ENCODE measurements around the gene PTRH1. TPM values are rescaled to one million over a fixed set of nuclear protein-coding genes. Genes with fewer than 3 reads are reported as not detected.

Gene PTRH1
- total RNA-seq, 1 experiment from 2014 or later = 21.8 TPM

DNA sequence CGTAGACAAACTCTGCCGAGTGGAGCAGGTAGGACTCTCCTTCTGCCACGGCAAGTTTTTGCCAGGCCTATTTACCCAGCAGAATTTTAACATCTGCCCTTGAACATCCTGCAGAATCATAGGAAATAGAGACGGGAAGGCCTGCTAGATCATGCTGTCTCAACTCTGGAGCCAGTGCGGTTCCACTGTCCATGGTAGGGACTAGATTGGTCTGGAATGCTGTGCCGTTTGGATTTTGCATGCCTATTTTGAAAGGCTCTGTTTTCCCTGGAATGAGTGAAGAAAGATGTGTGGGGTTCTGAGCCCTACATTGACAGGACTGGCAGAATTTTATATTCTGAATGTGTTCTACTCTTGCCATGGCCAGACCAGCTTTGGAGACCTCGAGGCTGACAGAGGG is 42.2 kb downstream of the PTRH1 start:
- ATAC-seq (no peak), DNase-seq (ENCODE audit: low read depth, low spot score) (no peak)
- H2AFZ ChIP-seq (ENCODE audit: low read depth, low read length, poor library complexity, severe bottlenecking) = no peak overlapping the region
- no peaks in the 10 kb centered on the region for H3K9me3 ChIP-seq (ENCODE audit: control insufficient read depth in 1 of 2, insufficient read depth in 1 of 2, low read depth in 1 of 2, low read length in 2 of 2)
- no peak overlapping the region for H3K4me3 ChIP-seq (replicated peaks in 1 of 2; ENCODE audit: low read depth in 1 of 2, low read length in 2 of 2)
- H3K27ac ChIP-seq (ENCODE audit: low read depth, low read length) = no peak overlapping the region
- H3K36me3 ChIP-seq (ENCODE audit: control insufficient read depth in 1 of 2, insufficient read depth in 2 of 2, low read length in 2 of 2) = peaks cover 0 to 5% of the 10 kb centered on the region in 2 experiments; a peak in 2 of 4 replicates
- no peaks in the 10 kb centered on the region for H3K79me2 ChIP-seq (ENCODE audit: insufficient read depth, low read length)
- no peaks in the 10 kb centered on the region for H3K27me3 ChIP-seq (ENCODE audit: insufficient read depth, low read length)
- H4K20me1 ChIP-seq (ENCODE audit: insufficient read depth) = no peaks in the 10 kb centered on the region
- no peak overlapping the region for H3K4me2 ChIP-seq (ENCODE audit: low read length)
- intact Hi-C loops (cut with micrococcal nuclease) = no loop called here
- H3K4me1 ChIP-seq (ENCODE audit: control insufficient read depth in 1 of 2, insufficient read depth in 2 of 2, low read length in 2 of 2) = no peaks in the 10 kb centered on the region
- no TSS peak for BruUV-seq (replicated peaks)
- POLR2A ChIA-PET = no interaction called here
- CTCF ChIA-PET = no interaction called here
- TF ChIP-seq, protein P1, sequence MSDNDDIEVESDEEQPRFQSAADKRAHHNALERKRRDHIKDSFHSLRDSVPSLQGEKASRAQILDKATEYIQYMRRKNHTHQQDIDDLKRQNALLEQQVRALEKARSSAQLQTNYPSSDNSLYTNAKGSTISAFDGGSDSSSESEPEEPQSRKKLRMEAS (IDR thresholded peaks at IDR 0.05) = no peak
- TF ChIP-seq SP1 (IDR thresholded peaks at IDR 0.05; ENCODE audit: low read depth) (no peak), ZFX (IDR thresholded peaks at IDR 0.05) (no peak)
- H3K9me2 ChIP-seq (ENCODE audit: insufficient read depth) = no peaks in the 10 kb centered on the region
- no peak overlapping the region for H3K9ac ChIP-seq (ENCODE audit: low read length)
- RAD21 ChIA-PET (ENCODE audit: low non-redundant PET in 1 of 2, low total read pairs in 2 of 2, uncharacterized antibody in 2 of 2, unreplicated experiment in 2 of 2) = no interaction called here

DNA sequence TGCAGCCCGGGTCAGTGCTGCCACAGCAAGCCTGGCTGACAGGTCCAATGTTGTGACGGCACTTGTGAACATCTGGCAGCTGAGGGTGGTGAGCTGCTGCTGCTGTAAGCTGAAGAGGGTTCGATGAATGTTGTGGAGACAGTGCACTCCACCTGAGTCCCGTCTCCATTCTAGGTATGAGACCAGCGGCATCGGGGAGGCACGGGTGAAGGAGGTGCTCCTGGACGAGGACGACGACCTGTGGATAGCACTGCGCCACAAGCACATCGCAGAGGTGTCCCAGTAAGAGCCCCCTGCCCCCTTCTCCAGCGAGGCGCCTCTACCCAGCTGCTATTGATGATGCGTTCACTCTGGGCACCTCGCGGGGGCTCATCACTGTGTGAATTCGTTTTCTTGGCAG is 47.6 kb downstream of the PTRH1 start:
- no peaks in the 10 kb centered on the region for H3K9me2 ChIP-seq (ENCODE audit: insufficient read depth)
- POLR2A ChIA-PET = no interaction called here
- H2AFZ ChIP-seq (ENCODE audit: low read depth, low read length, poor library complexity, severe bottlenecking) = no peak overlapping the region
- no peak overlapping the region for H3K9ac ChIP-seq (ENCODE audit: low read length)
- intact Hi-C loops (cut with micrococcal nuclease) = no loop called here
- no TSS peak for BruUV-seq (replicated peaks)
- H4K20me1 ChIP-seq (ENCODE audit: insufficient read depth) = no peaks in the 10 kb centered on the region
- no peak for DNase-seq (ENCODE audit: low read depth, low spot score)
- no peak overlapping the region for H3K4me3 ChIP-seq (replicated peaks in 1 of 2; ENCODE audit: low read depth in 1 of 2, low read length in 2 of 2)
- no peaks in the 10 kb centered on the region for H3K27me3 ChIP-seq (ENCODE audit: insufficient read depth, low read length)
- H3K4me2 ChIP-seq (ENCODE audit: low read length) = no peak overlapping the region
- H3K79me2 ChIP-seq (ENCODE audit: insufficient read depth, low read length) = no peaks in the 10 kb centered on the region
- no peak overlapping the region for H3K27ac ChIP-seq (ENCODE audit: low read depth, low read length)
- no peaks in the 10 kb centered on the region for H3K9me3 ChIP-seq (ENCODE audit: control insufficient read depth in 1 of 2, insufficient read depth in 1 of 2, low read depth in 1 of 2, low read length in 2 of 2)
- RAD21 ChIA-PET (ENCODE audit: low non-redundant PET in 1 of 2, low total read pairs in 2 of 2, uncharacterized antibody in 2 of 2, unreplicated experiment in 2 of 2) = no interaction called here
- no peak for TF ChIP-seq JUND (IDR thresholded peaks at IDR 0.05)
- TF ChIP-seq ZNF274 (IDR thresholded peaks at IDR 0.05; ENCODE audit: low read depth, low read length) = no peak
- TF ChIP-seq, protein P2, sequence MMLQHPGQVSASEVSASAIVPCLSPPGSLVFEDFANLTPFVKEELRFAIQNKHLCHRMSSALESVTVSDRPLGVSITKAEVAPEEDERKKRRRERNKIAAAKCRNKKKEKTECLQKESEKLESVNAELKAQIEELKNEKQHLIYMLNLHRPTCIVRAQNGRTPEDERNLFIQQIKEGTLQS (IDR thresholded peaks at IDR 0.05) = no peak
- TF ChIP-seq FOSL1 (IDR thresholded peaks at IDR 0.05; ENCODE audit: low read depth) = no peak
- TF ChIP-seq POLR2AphosphoS5 (IDR thresholded peaks at IDR 0.05; ENCODE audit: low read depth, low read length) = no peak
- no peak for TF ChIP-seq YY1 (IDR thresholded peaks at IDR 0.05; ENCODE audit: extremely low read depth, insufficient replicate concordance, low read depth, low read length)
- TF ChIP-seq, protein P1 (IDR thresholded peaks at IDR 0.05) = no peak
- TF ChIP-seq, protein P3, sequence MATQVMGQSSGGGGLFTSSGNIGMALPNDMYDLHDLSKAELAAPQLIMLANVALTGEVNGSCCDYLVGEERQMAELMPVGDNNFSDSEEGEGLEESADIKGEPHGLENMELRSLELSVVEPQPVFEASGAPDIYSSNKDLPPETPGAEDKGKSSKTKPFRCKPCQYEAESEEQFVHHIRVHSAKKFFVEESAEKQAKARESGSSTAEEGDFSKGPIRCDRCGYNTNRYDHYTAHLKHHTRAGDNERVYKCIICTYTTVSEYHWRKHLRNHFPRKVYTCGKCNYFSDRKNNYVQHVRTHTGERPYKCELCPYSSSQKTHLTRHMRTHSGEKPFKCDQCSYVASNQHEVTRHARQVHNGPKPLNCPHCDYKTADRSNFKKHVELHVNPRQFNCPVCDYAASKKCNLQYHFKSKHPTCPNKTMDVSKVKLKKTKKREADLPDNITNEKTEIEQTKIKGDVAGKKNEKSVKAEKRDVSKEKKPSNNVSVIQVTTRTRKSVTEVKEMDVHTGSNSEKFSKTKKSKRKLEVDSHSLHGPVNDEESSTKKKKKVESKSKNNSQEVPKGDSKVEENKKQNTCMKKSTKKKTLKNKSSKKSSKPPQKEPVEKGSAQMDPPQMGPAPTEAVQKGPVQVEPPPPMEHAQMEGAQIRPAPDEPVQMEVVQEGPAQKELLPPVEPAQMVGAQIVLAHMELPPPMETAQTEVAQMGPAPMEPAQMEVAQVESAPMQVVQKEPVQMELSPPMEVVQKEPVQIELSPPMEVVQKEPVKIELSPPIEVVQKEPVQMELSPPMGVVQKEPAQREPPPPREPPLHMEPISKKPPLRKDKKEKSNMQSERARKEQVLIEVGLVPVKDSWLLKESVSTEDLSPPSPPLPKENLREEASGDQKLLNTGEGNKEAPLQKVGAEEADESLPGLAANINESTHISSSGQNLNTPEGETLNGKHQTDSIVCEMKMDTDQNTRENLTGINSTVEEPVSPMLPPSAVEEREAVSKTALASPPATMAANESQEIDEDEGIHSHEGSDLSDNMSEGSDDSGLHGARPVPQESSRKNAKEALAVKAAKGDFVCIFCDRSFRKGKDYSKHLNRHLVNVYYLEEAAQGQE (IDR thresholded peaks at IDR 0.05; ENCODE audit: low read depth) = no peak
- TF ChIP-seq RAD21 (IDR thresholded peaks at IDR 0.05; ENCODE audit: low read depth) = no peak
- TF ChIP-seq EZH2phosphoT487 (IDR thresholded peaks at IDR 0.05; ENCODE audit: borderline replicate concordance) = no peak
- no peak for TF ChIP-seq EGR1 (IDR thresholded peaks at IDR 0.05; ENCODE audit: low read depth)
- TF ChIP-seq, protein P4, sequence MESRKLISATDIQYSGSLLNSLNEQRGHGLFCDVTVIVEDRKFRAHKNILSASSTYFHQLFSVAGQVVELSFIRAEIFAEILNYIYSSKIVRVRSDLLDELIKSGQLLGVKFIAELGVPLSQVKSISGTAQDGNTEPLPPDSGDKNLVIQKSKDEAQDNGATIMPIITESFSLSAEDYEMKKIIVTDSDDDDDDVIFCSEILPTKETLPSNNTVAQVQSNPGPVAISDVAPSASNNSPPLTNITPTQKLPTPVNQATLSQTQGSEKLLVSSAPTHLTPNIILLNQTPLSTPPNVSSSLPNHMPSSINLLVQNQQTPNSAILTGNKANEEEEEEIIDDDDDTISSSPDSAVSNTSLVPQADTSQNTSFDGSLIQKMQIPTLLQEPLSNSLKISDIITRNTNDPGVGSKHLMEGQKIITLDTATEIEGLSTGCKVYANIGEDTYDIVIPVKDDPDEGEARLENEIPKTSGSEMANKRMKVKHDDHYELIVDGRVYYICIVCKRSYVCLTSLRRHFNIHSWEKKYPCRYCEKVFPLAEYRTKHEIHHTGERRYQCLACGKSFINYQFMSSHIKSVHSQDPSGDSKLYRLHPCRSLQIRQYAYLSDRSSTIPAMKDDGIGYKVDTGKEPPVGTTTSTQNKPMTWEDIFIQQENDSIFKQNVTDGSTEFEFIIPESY (IDR thresholded peaks at IDR 0.05; ENCODE audit: extremely low read depth, insufficient replicate concordance, low read length) = no peak
- no peak for TF ChIP-seq CBX3 (IDR thresholded peaks at IDR 0.05; ENCODE audit: low read depth)
- CTCF ChIA-PET = no interaction called here
- peaks cover 0 to under 1% of the 10 kb centered on the region in 2 experiments; a peak in 1 of 4 replicates for H3K36me3 ChIP-seq (ENCODE audit: control insufficient read depth in 1 of 2, insufficient read depth in 2 of 2, low read length in 2 of 2)
- H3K4me1 ChIP-seq (ENCODE audit: control insufficient read depth in 1 of 2, insufficient read depth in 2 of 2, low read length in 2 of 2) = no peaks in the 10 kb centered on the region
- no peak for ATAC-seq
